ENCODE measurements around the gene PARVG. TPM values are rescaled to one million over a fixed set of nuclear protein-coding genes. Genes with fewer than 3 reads are reported as not detected.

PARVG gene
- polyA plus RNA-seq, 1 donor from 2014 or later, result 120 TPM

- no peaks in the 10 kb centered on the region for H3K9me3 Mint-ChIP-seq
- H3K36me3 Mint-ChIP-seq, result peaks cover 5% of the 10 kb centered on the region
- peak overlapping the region in 1 of 3 donors; percentile 16 for H3K27ac Mint-ChIP-seq
- H3K27me3 Mint-ChIP-seq, result no peaks in the 10 kb centered on the region
- peaks cover 14 to 28% (median 20%) of the 10 kb centered on the region in 3 donors for H3K4me1 Mint-ChIP-seq
- H3K4me3 Mint-ChIP-seq, result no peak overlapping the region
Observed at GRCh38 chr22:44192098-44192815, 11.5 kb downstream of the PARVG start.

GRCh38 chr22:44192816-44193534, 12.2 kb downstream of the PARVG start:
- Mint-ChIP-seq H3K9me3 (no peaks in the 10 kb centered on the region), H3K36me3 (peaks cover 10% of the 10 kb centered on the region), H3K27ac (peak overlapping the region in 2 of 3 donors; percentile 29 to 56), H3K4me1 (peaks cover 14 to 31% (median 20%) of the 10 kb centered on the region in 3 donors), H3K27me3 (no peaks in the 10 kb centered on the region), H3K4me3 (peak overlapping the region in 1 of 4 donors; percentile 30)

GRCh38 chr22:44193535-44193891, 12.8 kb downstream of the PARVG start:
- Mint-ChIP-seq H3K4me1 (peaks cover 14 to 30% (median 18%) of the 10 kb centered on the region in 3 donors), H3K36me3 (peaks cover 10% of the 10 kb centered on the region), H3K4me3 (no peak overlapping the region)

GRCh38 chr22:44194569-44194968, 13.8 kb downstream of the PARVG start:
- Mint-ChIP-seq H3K9me3 (no peaks in the 10 kb centered on the region), H3K4me1 (peaks cover 14 to 30% (median 15%) of the 10 kb centered on the region in 3 donors), H3K4me3 (no peak overlapping the region), H3K27ac (no peak overlapping the region), H3K27me3 (no peaks in the 10 kb centered on the region), H3K36me3 (peaks cover 14% of the 10 kb centered on the region)

More at GRCh38 chr22:44193535-44193891, 12.8 kb downstream of the PARVG start:
- Mint-ChIP-seq H3K27me3 (no peaks in the 10 kb centered on the region), H3K9me3 (no peaks in the 10 kb centered on the region), H3K27ac (peak overlapping the region in 2 of 3 donors; percentile 29 to 67)

- H3K4me1 Mint-ChIP-seq, result peaks cover 13 to 25% (median 14%) of the 10 kb centered on the region in 3 donors
- H3K4me3 Mint-ChIP-seq, result no peak overlapping the region
- H3K27me3 Mint-ChIP-seq, result no peaks in the 10 kb centered on the region
- H3K36me3 Mint-ChIP-seq, result peaks cover 16% of the 10 kb centered on the region
- no peaks in the 10 kb centered on the region for H3K9me3 Mint-ChIP-seq
- H3K27ac Mint-ChIP-seq, result no peak overlapping the region
Observed at GRCh38 chr22:44195189-44195871, 14.6 kb downstream of the PARVG start.

- peaks cover 16% of the 10 kb centered on the region for H3K36me3 Mint-ChIP-seq
- H3K4me1 Mint-ChIP-seq, result peaks cover 7 to 18% (median 11%) of the 10 kb centered on the region in 3 donors
Observed at GRCh38 chr22:44196241-44196640, 15.5 kb downstream of the PARVG start.

GRCh38 chr22:44196731-44197131, 16.0 kb downstream of the PARVG start:
- Mint-ChIP-seq H3K9me3 (no peaks in the 10 kb centered on the region), H3K27me3 (no peaks in the 10 kb centered on the region), H3K4me3 (no peak overlapping the region), H3K27ac (no peak overlapping the region), H3K4me1 (peaks cover 5 to 18% (median 8%) of the 10 kb centered on the region in 3 donors), H3K36me3 (peaks cover 16% of the 10 kb centered on the region)

More at GRCh38 chr22:44196241-44196640, 15.5 kb downstream of the PARVG start:
- no peak overlapping the region for H3K27ac Mint-ChIP-seq
- no peaks in the 10 kb centered on the region for H3K9me3 Mint-ChIP-seq
- H3K4me3 Mint-ChIP-seq, result no peak overlapping the region
- no peaks in the 10 kb centered on the region for H3K27me3 Mint-ChIP-seq

- no peaks in the 10 kb centered on the region for H3K27me3 Mint-ChIP-seq
- H3K4me3 Mint-ChIP-seq, result no peak overlapping the region
- H3K9me3 Mint-ChIP-seq, result no peaks in the 10 kb centered on the region
- H3K4me1 Mint-ChIP-seq, result peaks cover 5 to 18% (median 8%) of the 10 kb centered on the region in 3 donors
- peaks cover 16% of the 10 kb centered on the region for H3K36me3 Mint-ChIP-seq
- no peak overlapping the region for H3K27ac Mint-ChIP-seq
Observed at GRCh38 chr22:44197271-44197670, 16.5 kb downstream of the PARVG start.

GRCh38 chr22:44199164-44199563, 18.4 kb downstream of the PARVG start:
- Mint-ChIP-seq H3K4me1 (peaks cover 4 to 13% (median 6%) of the 10 kb centered on the region in 3 donors), H3K27me3 (no peaks in the 10 kb centered on the region), H3K27ac (no peak overlapping the region), H3K9me3 (no peaks in the 10 kb centered on the region), H3K4me3 (no peak overlapping the region), H3K36me3 (peaks cover 18% of the 10 kb centered on the region)

GRCh38 chr22:44199866-44200265, 19.1 kb downstream of the PARVG start:
- Mint-ChIP-seq H3K36me3 (peaks cover 17% of the 10 kb centered on the region), H3K4me3 (no peak overlapping the region), H3K27ac (peak overlapping the region in 2 of 3 donors; percentile 28 to 59), H3K4me1 (peaks cover 8 to 17% (median 13%) of the 10 kb centered on the region in 3 donors), H3K9me3 (no peaks in the 10 kb centered on the region), H3K27me3 (no peaks in the 10 kb centered on the region)

- Mint-ChIP-seq H3K4me3 (no peak overlapping the region), H3K4me1 (peaks cover 14 to 22% (median 17%) of the 10 kb centered on the region in 3 donors), H3K9me3 (no peaks in the 10 kb centered on the region), H3K27me3 (no peaks in the 10 kb centered on the region), H3K27ac (peak overlapping the region in 1 of 3 donors; percentile 28), H3K36me3 (peaks cover 17% of the 10 kb centered on the region)
Observed at GRCh38 chr22:44200451-44200850, 19.7 kb downstream of the PARVG start.

- Mint-ChIP-seq H3K4me1 (peaks cover 14 to 22% (median 17%) of the 10 kb centered on the region in 3 donors), H3K27me3 (no peaks in the 10 kb centered on the region), H3K27ac (peak overlapping the region in 1 of 3 donors; percentile 28), H3K9me3 (no peaks in the 10 kb centered on the region), H3K4me3 (no peak overlapping the region), H3K36me3 (peaks cover 17% of the 10 kb centered on the region)
Observed at GRCh38 chr22:44200855-44201550, 20.3 kb downstream of the PARVG start.

GRCh38 chr22:44201665-44202064, 20.9 kb downstream of the PARVG start:
- Mint-ChIP-seq H3K9me3 (no peaks in the 10 kb centered on the region), H3K4me1 (peaks cover 14 to 22% (median 17%) of the 10 kb centered on the region in 3 donors), H3K4me3 (no peak overlapping the region), H3K27me3 (no peaks in the 10 kb centered on the region), H3K36me3 (peaks cover 17% of the 10 kb centered on the region), H3K27ac (peak overlapping the region in 1 of 3 donors; percentile 82)

GRCh38 chr22:44202261-44202789, 21.6 kb downstream of the PARVG start:
- H3K9me3 Mint-ChIP-seq, result no peaks in the 10 kb centered on the region
- H3K36me3 Mint-ChIP-seq, result peaks cover 17% of the 10 kb centered on the region
- no peaks in the 10 kb centered on the region for H3K27me3 Mint-ChIP-seq
- H3K4me1 Mint-ChIP-seq, result peaks cover 14 to 22% (median 19%) of the 10 kb centered on the region in 3 donors
- H3K4me3 Mint-ChIP-seq, result no peak overlapping the region
- H3K27ac Mint-ChIP-seq, result peak overlapping the region in 2 of 3 donors; percentile 39 to 82
